Measurements from ENCODE around the gene MPP1.

Gene MPP1

DNA sequence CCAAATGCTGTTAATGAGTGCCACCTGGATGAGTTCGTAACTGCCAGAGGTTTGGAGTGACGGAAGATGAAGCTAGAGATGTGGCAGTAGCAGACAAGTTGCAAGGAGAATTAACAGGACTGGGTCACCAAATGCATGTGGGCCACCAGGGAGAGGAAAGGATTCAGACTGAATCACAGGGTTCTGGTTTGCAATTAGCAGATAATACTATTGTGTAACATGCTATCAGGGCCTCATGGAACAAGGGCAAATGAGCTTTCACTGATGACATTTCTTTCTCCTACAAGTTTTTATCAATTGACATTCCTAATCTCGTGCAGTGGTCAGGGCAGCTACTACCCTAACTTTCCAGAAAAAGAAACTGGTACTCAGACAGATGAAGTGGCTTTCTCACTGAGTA lies 75.8 kb downstream of the MPP1 start:
- Histone ChIP-seq H3K36me3 (ENCODE audit: control insufficient read depth, insufficient read depth, low read length) (no peaks in the 10 kb centered on the region), H3K4me3 (ENCODE audit: low read depth, low read length) (no peak overlapping the region), H3K27me3 (ENCODE audit: control insufficient read depth, insufficient read depth, low read length) (no peaks in the 10 kb centered on the region), H3K4me1 (ENCODE audit: control insufficient read depth, insufficient read depth, low read length) (no peaks in the 10 kb centered on the region), H3K9ac (ENCODE audit: low read depth, low read length) (no peak overlapping the region), H3K9me3 (ENCODE audit: control insufficient read depth, insufficient read depth, low read length) (peaks cover 45% of the 10 kb centered on the region), H3K27ac (ENCODE audit: low read depth, low read length) (no peak overlapping the region)
